ENCODE results near the gene DDIT4L.

- TF ChIP-seq POLR2AphosphoS5 (IDR thresholded peaks at IDR 0.05; ENCODE audit: low read depth, low read length) (no peak), REST (IDR thresholded peaks at IDR 0.05; ENCODE audit: insufficient read depth in 1 of 2, low read depth in 2 of 2, low read length in 2 of 2) (no peak), FOXP2 (optimal IDR thresholded peaks at IDR 0.05; ENCODE audit: borderline replicate concordance, extremely low read depth, extremely low read length, insufficient read depth) (no peak), SIN3A (IDR thresholded peaks at IDR 0.05; ENCODE audit: borderline replicate concordance, insufficient read depth, low read length) (no peak), TAF1 (IDR thresholded peaks at IDR 0.05; ENCODE audit: borderline replicate concordance, insufficient read depth, low read length) (no peak)
These were observed 7.8 kb upstream of the DDIT4L start for GRCh38 chr4:100198061-100198460.

All from PFSK-1 (cell line).